GM10266 (cell line): ENCODE measurements around the gene AKAP8L.

ENCODE experiments used
- DNase-seq: peaks from one replicate; pipeline ENCODE4 v3.0.0; 2012; ENCODE audit errors: extremely low spot score
- CTCF ChIP-seq: IDR thresholded peaks from 2 replicates; pipeline ENCODE4 v1.5.1; 2012; ENCODE audit warnings: mild to moderate bottlenecking, low read depth; ENCODE audit not compliant: control insufficient read depth, insufficient read depth; ENCODE audit errors: missing control alignments

AKAP8L gene

GRCh38 chr19:15447057-15447456 is 28.3 kb upstream of the AKAP8L start:
- no peak for DNase-seq
- TF ChIP-seq CTCF: no peak

- no peak for DNase-seq
- no peak for TF ChIP-seq CTCF
These were observed 27.1 kb upstream of the AKAP8L start for GRCh38 chr19:15445807-15446376.

- DNase-seq: no peak
- TF ChIP-seq CTCF: no peak
These were observed 26.4 kb upstream of the AKAP8L start for GRCh38 chr19:15445227-15445605.

- DNase-seq: no peak
- TF ChIP-seq CTCF: no peak
These were observed 25.9 kb upstream of the AKAP8L start for GRCh38 chr19:15444505-15445226.

- TF ChIP-seq CTCF: no peak
- no peak for DNase-seq
These were observed 25.1 kb upstream of the AKAP8L start for GRCh38 chr19:15443838-15444237.

GRCh38 chr19:15443325-15443724 is 24.5 kb upstream of the AKAP8L start:
- TF ChIP-seq CTCF: no peak
- no peak for DNase-seq

- TF ChIP-seq CTCF: no peak
These were observed 23.5 kb upstream of the AKAP8L start for GRCh38 chr19:15442142-15442920.

More at GRCh38 chr19:15442142-15442920, 23.5 kb upstream of the AKAP8L start:
- DNase-seq: no peak
